Stimulated activated CD8-positive, alpha-beta memory T cell treated with anti-CD3 and anti-CD28 coated beads, Interleukin-12 subunit alpha, Interleukin-12 subunit beta, amount 100 ng/mL, for 1 hour (primary cell): ENCODE measurements around the gene YAP1.
"Not testable (repeated sequence)": the region's sequence is repeated elsewhere in the genome, so short reads cannot be mapped to it uniquely, and the experiment has no call there.

Experiments used
- DNase-seq: peaks from one replicate; pipeline ENCODE4 v3.0.0-alpha.2; 2020; ENCODE audit warnings: low read depth

The YAP1 gene

GRCh38 chr11:102240502-102240901 lies 130.3 kb downstream of the YAP1 start:
- no peak for DNase-seq

- no peak for DNase-seq
Measured at GRCh38 chr11:102241026-102241425, 130.8 kb downstream of the YAP1 start.

- DNase-seq, result no peak
Measured at GRCh38 chr11:102243399-102243884, 133.2 kb downstream of the YAP1 start.

- DNase-seq, result no peak
Measured at GRCh38 chr11:102244681-102245409, 134.6 kb downstream of the YAP1 start.

- no peak for DNase-seq
Measured at GRCh38 chr11:102251423-102251822, 141.2 kb downstream of the YAP1 start.

GRCh38 chr11:102252339-102252891 lies 142.2 kb downstream of the YAP1 start:
- DNase-seq, result no peak

GRCh38 chr11:102253020-102253715 lies 142.9 kb downstream of the YAP1 start:
- no peak for DNase-seq

GRCh38 chr11:102254047-102254446 lies 143.8 kb downstream of the YAP1 start:
- no peak for DNase-seq

- no peak for DNase-seq
Measured at GRCh38 chr11:102256251-102256650, 146.0 kb downstream of the YAP1 start.

GRCh38 chr11:102260241-102260640 lies 150.0 kb downstream of the YAP1 start:
- no peak for DNase-seq

- DNase-seq, result no peak
Measured at GRCh38 chr11:102263379-102264003, 153.2 kb downstream of the YAP1 start.

- DNase-seq, result not testable (repeated sequence)
Measured at GRCh38 chr11:102264704-102265103, 154.5 kb downstream of the YAP1 start.

GRCh38 chr11:102266099-102266498 lies 155.9 kb downstream of the YAP1 start:
- DNase-seq, result no peak

- no peak for DNase-seq
Measured at GRCh38 chr11:102267609-102268008, 157.4 kb downstream of the YAP1 start.

- peak; percentile 59 for DNase-seq
Measured at GRCh38 chr11:102268083-102268984, 158.1 kb downstream of the YAP1 start.

GRCh38 chr11:102268985-102269470 lies 158.8 kb downstream of the YAP1 start:
- DNase-seq, result no peak

GRCh38 chr11:102269927-102270326 lies 159.7 kb downstream of the YAP1 start:
- no peak for DNase-seq

GRCh38 chr11:102272047-102272824 lies 162.0 kb downstream of the YAP1 start:
- DNase-seq, result no peak

GRCh38 chr11:102274628-102275027 lies 164.4 kb downstream of the YAP1 start:
- DNase-seq, result no peak

- no peak for DNase-seq
Measured at GRCh38 chr11:102276362-102276761, 166.1 kb downstream of the YAP1 start.

GRCh38 chr11:102276783-102277182 lies 166.5 kb downstream of the YAP1 start:
- DNase-seq, result no peak
